HG03575 (cell line): ENCODE measurements around the gene XYLT1.

ENCODE experiments used
- ATAC-seq: cut with Tn5 transposase; IDR thresholded peaks from one replicate; pipeline ENCODE4 v1.9.1; 2021; ENCODE audit not compliant: unreplicated experiment, insufficient number of reproducible peaks, low FRiP score; ENCODE audit errors: extremely low read depth

XYLT1 gene

DNA sequence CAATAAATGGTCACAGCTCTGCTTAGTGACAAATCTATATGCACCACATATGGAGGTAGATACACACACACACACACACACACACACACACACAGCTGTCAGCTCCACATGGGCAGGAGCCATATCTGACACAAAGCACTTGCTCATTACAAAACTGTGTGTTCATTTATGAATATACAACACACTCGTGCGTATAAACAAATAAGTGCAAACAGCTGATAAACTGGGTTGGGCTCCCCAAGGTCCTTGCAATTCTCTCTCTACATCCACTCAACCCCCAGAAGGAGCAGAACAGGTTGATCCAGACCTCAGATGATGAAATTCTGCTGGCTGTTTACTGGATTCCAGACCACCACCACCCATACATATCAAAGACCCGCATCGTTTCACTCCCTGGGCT lies 140.7 kb downstream of the XYLT1 start:
- no peak for ATAC-seq

- ATAC-seq: no peak
These were observed 141.4 kb downstream of the XYLT1 start for GRCh38 chr16:17329391-17329790.

GRCh38 chr16:17328932-17329331 lies 141.8 kb downstream of the XYLT1 start:
- ATAC-seq: no peak

- ATAC-seq: no peak
These were observed 143.0 kb downstream of the XYLT1 start for GRCh38 chr16:17327664-17328335.

DNA sequence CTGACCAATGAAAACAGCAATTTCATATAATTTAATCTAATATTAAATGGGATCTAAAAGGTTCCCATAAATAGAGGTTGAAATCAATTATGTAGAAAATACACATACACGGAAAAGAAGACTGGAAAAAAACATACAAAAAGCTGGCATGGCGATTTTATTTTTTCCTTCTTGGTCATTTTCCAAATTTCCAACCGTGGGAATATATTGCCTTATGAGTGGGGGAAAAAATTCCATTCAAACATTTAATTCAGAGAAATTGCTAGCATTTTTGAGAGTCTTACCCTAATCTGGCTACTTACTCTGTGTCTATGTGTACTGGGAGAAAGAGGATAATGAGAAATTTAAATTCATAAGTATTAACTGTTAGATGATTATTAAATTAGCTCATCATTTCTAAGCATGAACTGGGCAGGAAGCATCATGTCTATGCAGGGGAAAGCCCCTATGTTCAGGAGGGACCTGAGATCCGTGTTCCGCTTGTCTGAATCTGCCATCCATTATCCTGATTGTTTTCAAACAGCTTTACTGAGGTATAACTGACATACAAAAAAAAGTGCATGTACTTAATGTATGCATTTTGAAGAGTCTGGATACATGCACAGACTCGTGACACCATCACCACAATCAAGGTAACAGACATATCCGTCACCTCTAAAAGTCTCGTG lies 145.2 kb downstream of the XYLT1 start:
- ATAC-seq: no peak

DNA sequence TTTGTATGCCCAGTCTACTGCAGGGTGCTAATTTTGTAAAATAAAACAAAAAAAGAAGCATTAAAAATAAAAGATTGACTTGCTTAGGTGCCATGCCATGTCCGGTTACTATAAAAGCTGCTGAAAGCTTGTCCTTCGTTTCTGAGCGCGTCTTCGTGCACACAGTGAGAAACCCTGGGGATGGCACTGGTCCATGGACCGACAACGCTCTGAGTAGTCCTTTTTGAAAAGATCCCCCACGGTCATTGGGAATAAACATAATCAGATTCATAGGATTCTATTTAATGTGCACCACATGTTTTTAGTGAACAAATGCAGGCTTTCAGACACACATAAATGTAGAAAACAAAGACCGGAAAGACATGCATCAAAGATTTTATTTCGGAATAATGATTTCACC lies 146.3 kb downstream of the XYLT1 start:
- ATAC-seq: no peak

GRCh38 chr16:17323171-17323570 lies 147.6 kb downstream of the XYLT1 start:
- no peak for ATAC-seq

DNA sequence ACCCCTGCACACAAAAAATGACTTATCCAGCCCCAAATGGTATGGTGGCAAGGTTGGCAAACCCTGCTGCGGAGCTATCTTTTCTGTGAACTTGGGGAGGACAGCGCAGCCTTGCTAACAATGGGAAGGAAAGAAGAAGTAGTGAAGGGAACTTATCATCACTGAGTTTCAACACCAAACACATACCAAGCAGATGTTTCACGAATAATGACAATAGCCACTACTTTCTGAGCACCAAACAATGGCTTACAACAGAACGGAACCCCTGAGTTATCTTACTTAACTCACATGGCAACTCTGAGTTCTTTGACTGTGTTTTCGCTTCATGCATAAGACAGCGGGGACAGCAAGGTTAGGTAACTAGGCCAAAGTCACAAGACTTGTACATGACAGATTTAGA lies 148.9 kb downstream of the XYLT1 start:
- ATAC-seq: no peak

DNA sequence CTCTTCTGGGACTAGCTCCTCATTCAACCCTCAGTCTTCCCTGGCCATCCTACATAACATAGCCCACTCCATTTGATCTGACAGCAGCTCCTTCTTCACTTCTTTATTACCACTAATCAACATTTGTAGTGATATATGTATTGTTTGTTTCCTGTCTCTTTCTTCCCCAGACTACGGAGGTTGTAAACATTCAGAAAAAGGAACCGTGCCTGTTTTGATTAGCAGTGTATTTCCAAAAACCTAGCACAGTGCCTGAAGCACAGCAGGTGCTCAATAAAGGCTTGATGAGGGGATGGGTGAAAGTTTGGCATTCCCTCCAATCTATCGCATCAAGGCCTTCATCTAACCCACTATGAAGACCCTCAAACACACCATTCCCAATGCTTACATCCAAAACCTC lies 150.8 kb downstream of the XYLT1 start:
- no peak for ATAC-seq

DNA sequence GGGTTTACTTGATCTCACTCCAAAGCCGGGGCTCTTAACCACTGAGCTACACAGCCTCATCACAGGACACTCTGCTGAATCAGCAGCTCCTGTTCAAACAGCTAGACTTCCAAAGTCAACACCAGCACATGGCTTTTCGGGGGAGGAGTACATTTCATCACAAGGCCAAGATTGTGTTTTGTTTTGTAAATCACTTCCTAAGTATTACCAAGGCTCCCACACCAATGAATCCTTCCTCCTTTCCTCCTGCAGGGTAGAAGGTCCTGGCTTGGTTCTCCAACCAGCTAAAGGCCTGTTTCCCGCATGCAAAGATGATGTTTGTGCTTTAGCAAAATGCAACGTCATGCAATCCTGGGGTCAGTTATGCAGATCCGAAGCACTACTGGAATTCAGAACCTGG lies 152.5 kb downstream of the XYLT1 start:
- ATAC-seq: no peak

DNA sequence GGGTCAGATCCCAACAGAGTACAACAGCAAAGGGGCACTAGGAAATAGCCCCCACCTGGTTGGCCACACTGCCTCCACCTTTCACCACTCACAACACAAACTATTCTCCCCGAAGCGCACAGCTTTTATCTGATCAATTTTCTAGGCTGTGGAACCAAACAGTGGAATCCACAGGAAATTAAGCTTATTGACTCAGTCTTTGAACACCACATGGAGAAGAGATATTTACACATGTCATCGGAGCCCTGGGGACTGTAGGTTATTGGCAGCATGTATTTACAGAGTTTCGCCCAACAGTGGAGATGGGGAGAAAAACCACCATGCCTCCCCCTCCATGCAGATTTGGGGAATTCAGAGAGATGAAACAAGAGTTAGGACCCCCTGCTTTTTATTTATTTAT lies 154.8 kb downstream of the XYLT1 start:
- no peak for ATAC-seq

GRCh38 chr16:17313793-17314547 lies 156.8 kb downstream of the XYLT1 start:
- no peak for ATAC-seq

- ATAC-seq: no peak
These were observed 157.6 kb downstream of the XYLT1 start for GRCh38 chr16:17313085-17313611.

DNA sequence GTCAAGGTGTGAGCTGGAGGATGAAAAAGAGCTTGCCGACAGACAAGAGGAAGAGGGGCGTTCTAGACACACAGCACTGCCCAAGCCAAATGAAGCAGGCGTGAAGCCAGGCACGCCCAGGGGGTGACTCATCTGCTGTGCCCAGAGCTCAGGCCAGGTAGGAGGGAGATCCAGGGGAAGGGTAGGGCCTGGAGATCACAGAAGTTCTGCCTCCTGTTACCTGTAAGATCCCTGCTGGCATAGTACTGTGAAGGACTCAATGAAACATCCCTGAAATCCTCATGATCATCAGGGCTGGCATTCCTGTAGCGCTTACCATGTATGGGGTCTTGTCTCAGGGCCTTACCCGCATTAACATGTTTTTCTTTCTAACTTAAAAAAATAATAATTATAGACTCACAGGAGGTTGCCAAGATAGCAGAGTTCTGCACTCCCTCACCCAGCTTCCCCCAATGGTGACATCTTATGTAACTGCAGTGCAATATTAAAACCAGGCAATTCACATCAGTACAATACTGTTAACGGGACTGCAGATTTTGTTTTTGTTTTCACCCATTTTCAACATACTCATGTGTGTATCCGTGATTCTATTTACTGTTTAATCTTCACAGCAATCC lies 158.6 kb downstream of the XYLT1 start:
- no peak for ATAC-seq

GRCh38 chr16:17311333-17312093 lies 159.2 kb downstream of the XYLT1 start:
- no peak for ATAC-seq

DNA sequence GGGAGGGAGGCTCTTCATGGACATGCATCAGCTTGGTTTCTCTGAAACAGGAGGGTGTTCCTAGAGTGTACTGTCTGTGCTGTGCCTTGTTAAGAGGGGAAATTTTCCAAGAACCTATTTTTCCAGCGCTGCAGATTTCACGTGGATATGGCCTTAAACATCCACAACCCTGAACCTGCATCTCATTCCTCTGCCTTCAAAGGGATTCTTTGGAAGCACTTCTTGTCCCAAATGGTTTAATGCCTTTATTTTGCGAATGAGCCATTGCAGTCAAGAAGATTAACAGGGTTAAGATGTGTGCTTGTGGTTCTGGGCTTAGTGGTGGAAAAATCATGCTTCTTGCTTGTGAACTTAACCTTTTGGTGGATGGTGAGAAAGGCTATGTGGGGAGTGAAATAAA lies 161.2 kb downstream of the XYLT1 start:
- no peak for ATAC-seq

- ATAC-seq: no peak
These were observed 162.6 kb downstream of the XYLT1 start for GRCh38 chr16:17308186-17308585.

DNA sequence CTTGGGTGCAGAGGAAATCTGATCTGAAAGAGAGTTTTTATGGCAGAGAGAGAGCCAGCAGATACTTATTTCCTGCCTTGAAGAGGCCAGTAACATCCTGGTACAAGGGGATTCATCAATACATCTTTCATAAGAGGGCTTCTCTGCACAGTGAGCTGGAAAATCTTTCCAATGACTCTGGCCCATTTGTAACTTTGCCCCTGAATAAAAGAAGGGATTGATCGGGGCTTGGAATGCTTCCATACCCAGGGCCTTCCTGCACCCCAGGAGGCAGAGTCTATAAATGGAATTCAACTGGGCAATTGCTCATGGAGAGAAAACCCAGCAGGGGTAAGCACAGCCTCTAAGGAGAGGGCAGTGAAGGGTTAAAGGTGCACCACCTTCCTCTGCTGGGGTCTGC lies 163.3 kb downstream of the XYLT1 start:
- no peak for ATAC-seq

- ATAC-seq: no peak
These were observed 164.0 kb downstream of the XYLT1 start for GRCh38 chr16:17306745-17307144.
